ENCODE results near the gene NLRP3.

The NLRP3 gene

DNA sequence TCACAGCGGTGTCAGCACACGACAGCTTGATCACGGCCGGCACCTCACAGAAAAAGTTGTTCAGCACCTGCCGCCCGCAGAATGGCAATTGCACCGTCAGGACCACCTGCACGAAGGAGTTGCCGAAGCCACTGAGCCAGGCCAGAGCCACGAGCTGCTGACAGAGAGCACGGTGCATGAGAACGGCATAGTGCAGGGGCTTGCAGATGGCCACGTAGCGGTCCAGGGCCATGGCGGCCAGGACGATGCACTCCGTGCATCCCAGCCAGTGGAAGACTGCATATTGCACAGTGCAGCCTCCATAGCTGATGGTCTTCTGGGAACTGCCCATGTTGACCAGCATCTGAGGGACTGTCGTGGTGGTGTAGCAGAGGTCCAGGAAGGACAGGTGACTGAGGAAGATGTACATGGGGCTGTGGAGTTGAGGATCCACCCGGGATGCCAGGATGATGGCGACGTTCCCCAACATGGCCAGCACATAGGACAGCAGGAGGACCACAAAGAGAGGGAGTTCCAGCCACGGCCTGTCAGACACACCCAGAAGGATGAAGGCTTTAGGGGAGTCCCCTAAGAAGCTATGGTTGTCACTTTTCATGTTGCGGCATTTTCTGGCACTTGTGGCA lies 35.5 kb downstream of the NLRP3 start:
- Histone ChIP-seq H3K27me3 (ENCODE audit: insufficient read depth, low read depth) (no peaks in the 10 kb centered on the region), H4K20me1 (ENCODE audit: insufficient read depth) (no peaks in the 10 kb centered on the region), H2AFZ (ENCODE audit: low read depth) (no peak overlapping the region), H3K27ac (no peak overlapping the region), H3K4me1 (ENCODE audit: low read depth, poor library complexity, severe bottlenecking) (no peaks in the 10 kb centered on the region), H3K79me2 (ENCODE audit: insufficient read depth, low read depth) (no peaks in the 10 kb centered on the region), H3K4me3 (IDR thresholded peaks at IDR 0.05; ENCODE audit: insufficient read depth, low read depth, low read length) (no peak overlapping the region), H3K4me2 (no peak overlapping the region), H3K9ac (no peak overlapping the region), H3K36me3 (ENCODE audit: insufficient read depth) (no peaks in the 10 kb centered on the region)
- TF ChIP-seq CTCF (conservative IDR thresholded peaks at IDR 0.05; ENCODE audit: low read depth, low read length): no peak

DNA sequence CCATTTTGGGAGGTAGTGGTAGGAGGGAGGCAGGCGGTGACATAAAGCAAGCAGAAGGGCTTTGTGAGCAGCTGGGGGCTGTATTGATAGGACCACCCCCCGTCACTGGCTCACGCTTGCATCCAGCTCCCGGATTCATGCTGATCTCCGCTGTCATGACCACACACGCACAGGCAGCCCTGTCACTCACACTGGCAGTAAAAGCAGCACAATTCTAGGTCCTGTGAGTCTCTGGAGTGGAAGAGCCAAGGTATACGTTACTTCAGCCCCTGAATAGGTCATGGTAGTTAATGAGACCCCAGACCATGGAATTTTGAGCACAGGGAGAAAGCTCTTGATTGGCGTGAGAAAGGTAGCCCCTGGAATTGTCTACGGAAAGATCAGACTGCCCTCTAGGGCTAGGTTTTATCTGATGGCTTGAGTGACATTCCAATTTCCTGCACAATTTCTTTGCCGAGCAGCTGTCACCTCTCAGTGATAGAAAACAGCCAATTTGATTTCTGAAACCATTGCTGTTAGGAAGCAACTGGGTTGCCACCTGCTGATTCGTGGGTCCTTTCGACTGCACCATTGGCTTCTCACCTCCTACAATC lies 36.6 kb downstream of the NLRP3 start:
- no peak overlapping the region for H3K4me3 ChIP-seq (IDR thresholded peaks at IDR 0.05; ENCODE audit: insufficient read depth, low read depth, low read length)
- no peaks in the 10 kb centered on the region for H3K36me3 ChIP-seq (ENCODE audit: insufficient read depth)
- no peaks in the 10 kb centered on the region for H3K27me3 ChIP-seq (ENCODE audit: insufficient read depth, low read depth)
- no peak overlapping the region for H3K9ac ChIP-seq
- H3K4me2 ChIP-seq: no peak overlapping the region
- H3K4me1 ChIP-seq (ENCODE audit: low read depth, poor library complexity, severe bottlenecking): no peaks in the 10 kb centered on the region
- no peak overlapping the region for H3K27ac ChIP-seq
- no peaks in the 10 kb centered on the region for H3K79me2 ChIP-seq (ENCODE audit: insufficient read depth, low read depth)
- H4K20me1 ChIP-seq (ENCODE audit: insufficient read depth): no peaks in the 10 kb centered on the region
- no peak overlapping the region for H2AFZ ChIP-seq (ENCODE audit: low read depth)
- no peak for TF ChIP-seq CTCF (conservative IDR thresholded peaks at IDR 0.05; ENCODE audit: low read depth, low read length)

DNA sequence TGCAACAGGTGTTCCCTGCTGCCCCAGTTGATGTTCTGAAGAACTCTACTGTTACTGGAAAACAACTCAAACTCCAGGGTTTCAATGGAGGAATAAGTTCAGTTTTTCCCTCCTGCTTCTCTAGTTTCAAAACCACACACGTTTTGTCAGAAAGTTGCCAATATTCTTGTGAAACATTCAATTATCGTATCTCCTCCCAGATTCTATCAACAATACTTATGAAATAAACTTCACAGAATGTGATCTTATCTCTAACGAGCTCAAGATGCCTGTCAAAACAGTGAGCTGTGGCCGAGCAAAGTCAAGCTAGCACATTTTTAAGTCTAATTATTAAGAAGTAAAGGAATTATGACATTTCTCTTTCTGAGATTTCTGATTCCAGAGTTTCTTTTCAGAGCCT lies 37.3 kb downstream of the NLRP3 start:
- H4K20me1 ChIP-seq (ENCODE audit: insufficient read depth): no peaks in the 10 kb centered on the region

GRCh38 chr1:247453997-247454396 lies 38.0 kb downstream of the NLRP3 start:
- TF ChIP-seq CTCF (conservative IDR thresholded peaks at IDR 0.05; ENCODE audit: low read depth, low read length): no peak
- no peak overlapping the region for H3K4me2 ChIP-seq
- H3K27me3 ChIP-seq (ENCODE audit: insufficient read depth, low read depth): no peaks in the 10 kb centered on the region
- no peaks in the 10 kb centered on the region for H3K36me3 ChIP-seq (ENCODE audit: insufficient read depth)
- no peaks in the 10 kb centered on the region for H3K4me1 ChIP-seq (ENCODE audit: low read depth, poor library complexity, severe bottlenecking)
- no peak overlapping the region for H3K27ac ChIP-seq
- no peak overlapping the region for H3K4me3 ChIP-seq (IDR thresholded peaks at IDR 0.05; ENCODE audit: insufficient read depth, low read depth, low read length)
- H3K9ac ChIP-seq: no peak overlapping the region
- H4K20me1 ChIP-seq (ENCODE audit: insufficient read depth): no peaks in the 10 kb centered on the region
- no peak overlapping the region for H2AFZ ChIP-seq (ENCODE audit: low read depth)
- H3K79me2 ChIP-seq (ENCODE audit: insufficient read depth, low read depth): no peaks in the 10 kb centered on the region

More for the DNA sequence above, 37.3 kb downstream of the NLRP3 start:
- no peak for TF ChIP-seq CTCF (conservative IDR thresholded peaks at IDR 0.05; ENCODE audit: low read depth, low read length)
- H3K27me3 ChIP-seq (ENCODE audit: insufficient read depth, low read depth): no peaks in the 10 kb centered on the region
- no peak overlapping the region for H3K4me2 ChIP-seq
- no peaks in the 10 kb centered on the region for H3K36me3 ChIP-seq (ENCODE audit: insufficient read depth)
- no peak overlapping the region for H2AFZ ChIP-seq (ENCODE audit: low read depth)
- no peak overlapping the region for H3K9ac ChIP-seq
- no peaks in the 10 kb centered on the region for H3K4me1 ChIP-seq (ENCODE audit: low read depth, poor library complexity, severe bottlenecking)
- H3K79me2 ChIP-seq (ENCODE audit: insufficient read depth, low read depth): no peaks in the 10 kb centered on the region
- H3K27ac ChIP-seq: no peak overlapping the region
- no peak overlapping the region for H3K4me3 ChIP-seq (IDR thresholded peaks at IDR 0.05; ENCODE audit: insufficient read depth, low read depth, low read length)
